GM19025 (cell line): ENCODE measurements around the gene ARSJ.

Experiments used
- ATAC-seq: cut with Tn5 transposase; IDR thresholded peaks from one replicate; pipeline ENCODE4 v1.9.1; 2021; ENCODE audit warnings: mild to moderate bottlenecking, low read depth, moderate library complexity; ENCODE audit not compliant: unreplicated experiment

Gene ARSJ

DNA sequence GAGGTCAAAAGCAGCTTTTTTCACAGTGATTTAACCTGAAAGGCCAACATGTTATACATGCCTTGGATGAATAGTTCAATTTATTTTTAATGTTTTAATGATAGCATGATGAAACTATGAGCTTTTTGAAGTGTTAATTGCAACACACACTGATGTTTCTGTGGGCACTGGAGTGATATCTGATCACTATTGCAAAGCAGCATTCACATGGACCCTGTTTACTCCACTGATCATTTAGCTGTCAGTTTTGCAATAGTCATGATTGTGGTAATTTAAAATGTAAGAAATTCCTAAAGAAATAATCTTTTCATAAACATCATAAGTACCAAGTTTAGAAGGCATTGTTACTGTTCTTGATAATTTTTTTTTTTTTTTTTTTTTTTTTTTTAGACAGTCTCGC, 74.1 kb downstream of the ARSJ start:
- ATAC-seq: no peak

DNA sequence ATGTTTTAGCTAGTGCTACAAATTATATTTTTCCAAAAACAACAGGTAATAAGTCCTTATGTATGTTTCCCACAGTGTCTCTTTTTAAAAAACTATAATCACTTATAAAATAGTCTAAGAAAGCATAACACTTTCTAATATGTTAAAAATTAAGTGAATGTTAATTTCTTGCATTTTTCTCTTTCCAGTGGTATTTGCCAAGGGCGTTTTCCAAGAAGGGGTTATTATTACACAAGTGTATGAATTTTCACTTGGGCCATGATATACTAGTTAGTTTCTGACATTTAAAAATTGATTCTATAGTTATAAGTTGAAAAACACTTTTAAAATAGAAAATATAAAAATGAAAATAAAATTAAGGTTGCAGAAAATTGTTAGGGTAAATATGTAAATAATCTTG, 74.6 kb downstream of the ARSJ start:
- ATAC-seq: no peak

DNA sequence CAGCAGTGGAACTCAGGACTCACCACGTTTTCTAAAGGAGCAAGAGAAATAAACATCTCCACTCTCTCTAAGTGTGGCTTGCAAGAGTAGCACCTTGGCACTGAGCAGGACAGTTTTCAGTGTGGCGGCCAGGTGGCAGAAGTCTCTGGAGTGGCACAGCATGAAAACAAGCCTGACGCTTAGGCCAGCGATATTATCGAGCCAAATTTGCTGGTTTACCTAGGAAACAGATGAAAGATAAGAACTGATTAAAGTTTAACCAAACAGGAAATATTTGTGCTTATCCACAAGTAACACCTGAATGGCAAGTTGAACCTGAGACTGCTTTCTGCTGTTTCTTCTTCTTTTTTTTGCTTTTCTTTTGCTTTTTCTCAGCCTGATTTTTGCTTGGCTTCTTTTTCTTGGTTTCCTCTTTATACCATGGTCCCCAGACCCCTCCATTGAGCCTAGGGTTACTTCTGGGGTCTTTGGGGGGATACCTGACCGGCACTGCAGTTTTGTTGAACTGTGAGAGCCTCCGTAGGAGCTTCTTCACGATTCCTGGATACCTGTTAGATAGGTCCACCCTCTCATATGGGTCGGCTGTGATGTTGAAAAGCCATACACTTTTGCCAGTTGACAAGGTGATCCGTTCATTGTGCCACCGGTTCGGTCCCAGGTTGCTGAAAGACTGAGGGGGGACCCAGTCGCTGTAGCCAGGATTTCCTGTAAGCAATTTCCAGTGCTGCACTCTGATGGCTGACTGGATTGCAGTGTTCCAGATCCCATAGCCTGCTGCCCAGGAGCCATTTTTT, 77.3 kb downstream of the ARSJ start:
- ATAC-seq: peak; percentile 29

DNA sequence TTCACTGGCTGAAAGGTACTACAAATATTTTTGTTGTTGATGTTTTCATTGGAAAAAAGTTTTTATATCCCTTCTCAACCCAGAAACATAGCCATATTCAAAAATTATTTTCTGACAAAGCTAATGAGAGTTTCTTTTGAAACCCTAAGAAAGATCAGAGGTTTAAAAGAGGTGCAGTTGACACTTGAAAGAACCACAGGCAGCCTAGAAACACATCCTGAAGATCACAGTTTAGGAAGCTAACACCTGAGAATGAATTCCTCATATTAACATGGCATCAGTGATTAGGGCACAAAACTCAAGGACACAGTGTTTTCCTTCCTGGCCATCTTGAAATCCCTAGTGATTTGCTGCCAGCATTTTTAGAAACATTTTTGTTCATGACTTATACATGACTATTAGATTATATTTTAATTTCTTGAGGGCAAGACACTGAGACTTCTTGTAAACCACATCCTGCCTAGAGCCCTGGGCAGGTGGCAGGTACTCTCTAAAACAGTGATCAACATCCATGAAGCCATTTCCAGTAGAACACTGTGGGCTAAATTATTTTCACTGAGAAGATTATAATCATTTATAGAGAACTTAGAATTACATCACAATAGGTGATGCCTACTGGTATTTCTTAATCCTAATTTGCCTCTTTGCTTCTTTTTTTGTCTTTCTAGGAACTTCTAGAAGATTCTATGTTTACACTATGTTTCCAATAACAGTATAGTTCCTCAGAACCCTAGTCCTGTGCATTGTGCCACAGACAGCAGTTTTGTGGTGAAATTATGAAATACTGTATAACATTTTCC, 80.0 kb downstream of the ARSJ start:
- peak; percentile 91 for ATAC-seq

DNA sequence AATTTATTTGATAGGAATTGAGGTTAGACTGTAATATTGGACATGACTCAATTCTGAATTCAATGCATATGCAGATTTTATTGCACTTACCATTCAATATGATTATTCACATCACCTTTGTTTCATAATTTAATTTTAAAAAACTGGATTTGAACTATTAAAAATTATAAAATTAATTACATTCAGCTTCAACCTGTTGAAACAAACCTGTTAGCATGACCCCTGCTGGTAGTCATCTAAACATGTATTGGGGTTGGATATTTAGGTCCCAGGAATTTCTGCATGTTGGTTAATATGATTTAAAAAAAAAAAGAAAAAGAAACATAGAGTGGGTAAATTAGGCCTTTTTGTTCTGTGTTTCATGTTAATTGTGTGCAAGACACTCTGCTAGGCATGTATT, 85.9 kb downstream of the ARSJ start:
- no peak for ATAC-seq

DNA sequence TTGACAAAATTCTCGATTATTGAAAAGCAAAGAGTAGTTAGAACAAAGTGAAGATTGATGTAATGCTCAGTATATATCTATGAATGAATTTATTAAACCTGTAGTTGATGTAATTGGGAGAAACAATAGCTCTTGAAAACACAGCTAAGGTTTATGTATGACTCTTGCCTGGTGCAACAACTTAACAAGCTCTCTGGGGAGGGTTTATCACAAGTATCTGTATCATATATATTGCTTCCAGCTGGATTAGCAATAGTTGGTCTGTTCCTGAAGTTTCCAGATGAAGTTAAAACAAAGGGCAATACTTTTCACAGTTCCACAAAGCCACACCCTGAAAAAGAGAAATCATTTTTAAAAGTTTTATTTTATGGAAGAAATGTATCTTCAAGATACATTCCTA, 91.4 kb downstream of the ARSJ start:
- ATAC-seq: no peak

DNA sequence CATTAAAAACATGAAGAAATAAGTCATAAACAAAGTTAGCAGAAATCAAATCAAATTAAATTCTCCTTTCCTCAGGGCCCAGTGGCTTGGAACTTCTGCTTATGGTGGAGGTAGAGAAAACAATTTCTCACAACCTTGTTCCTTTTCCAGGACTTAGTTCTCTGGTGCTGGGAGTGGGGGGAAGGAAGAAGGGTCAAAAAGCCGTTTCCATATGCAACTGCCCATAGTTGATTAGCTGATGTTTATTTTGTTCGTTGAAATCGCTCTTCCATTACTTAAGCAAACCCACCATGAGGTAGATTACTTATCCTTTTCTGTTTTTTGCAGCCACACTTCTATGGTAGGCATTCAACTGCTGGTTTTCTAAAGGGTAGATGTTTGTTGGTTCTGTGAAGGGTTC, 94.2 kb downstream of the ARSJ start:
- no peak for ATAC-seq

DNA sequence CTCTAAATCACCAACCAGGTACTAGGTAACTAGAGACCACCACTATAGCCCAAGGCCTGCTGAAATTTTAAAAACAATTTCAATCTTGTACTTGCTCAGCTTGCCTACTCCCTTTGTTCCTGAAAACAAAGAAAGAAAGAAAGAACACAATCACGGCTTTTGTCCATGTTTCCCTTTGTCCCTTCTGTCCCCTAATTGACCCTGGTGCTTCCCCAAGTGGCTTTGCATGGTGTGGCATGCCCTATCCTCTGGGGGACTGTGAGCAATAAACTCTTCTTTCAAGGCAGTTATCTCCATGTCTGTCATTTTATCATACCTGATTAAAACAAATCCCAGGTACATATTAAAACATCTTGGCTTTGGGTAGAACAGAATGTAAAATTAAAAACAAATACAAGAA, 94.8 kb downstream of the ARSJ start:
- no peak for ATAC-seq

DNA sequence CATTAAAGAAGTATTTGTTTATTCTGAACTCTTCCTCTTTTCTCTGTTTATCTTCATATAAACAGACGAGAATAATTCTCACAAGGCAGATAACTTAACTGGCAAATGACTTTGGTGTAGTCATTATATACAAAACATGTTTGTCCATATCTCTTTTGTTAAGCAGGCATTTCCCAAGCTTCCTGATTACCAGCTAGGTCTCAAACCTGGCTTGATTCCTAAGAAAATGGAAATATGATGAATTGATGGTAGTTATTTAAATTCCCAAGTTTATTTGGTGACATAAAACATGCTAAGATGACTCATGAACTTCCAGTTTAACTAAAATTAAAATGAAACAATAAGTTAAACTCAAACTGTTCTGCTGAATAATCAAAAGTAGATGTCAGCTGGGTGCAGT, 96.8 kb downstream of the ARSJ start:
- ATAC-seq: no peak

DNA sequence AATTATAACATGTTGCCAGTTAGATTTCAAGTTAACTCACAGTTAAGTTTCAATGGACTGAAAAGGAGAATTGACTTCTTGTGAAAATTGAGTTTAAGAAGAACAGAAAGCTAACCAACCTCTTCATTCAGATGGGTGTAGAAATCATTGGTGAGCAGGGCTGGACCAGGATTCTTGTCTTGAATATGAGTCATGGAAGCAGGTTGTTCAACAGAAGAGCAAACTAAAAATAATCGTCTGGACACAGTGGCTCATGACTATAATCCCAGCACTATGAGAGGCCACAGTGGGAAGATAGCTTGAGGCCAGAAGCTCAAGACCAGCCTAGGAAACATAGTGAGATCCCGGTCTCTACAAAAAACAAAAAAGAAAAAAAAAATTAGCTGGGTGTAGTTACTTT, 98.2 kb downstream of the ARSJ start:
- no peak for ATAC-seq

DNA sequence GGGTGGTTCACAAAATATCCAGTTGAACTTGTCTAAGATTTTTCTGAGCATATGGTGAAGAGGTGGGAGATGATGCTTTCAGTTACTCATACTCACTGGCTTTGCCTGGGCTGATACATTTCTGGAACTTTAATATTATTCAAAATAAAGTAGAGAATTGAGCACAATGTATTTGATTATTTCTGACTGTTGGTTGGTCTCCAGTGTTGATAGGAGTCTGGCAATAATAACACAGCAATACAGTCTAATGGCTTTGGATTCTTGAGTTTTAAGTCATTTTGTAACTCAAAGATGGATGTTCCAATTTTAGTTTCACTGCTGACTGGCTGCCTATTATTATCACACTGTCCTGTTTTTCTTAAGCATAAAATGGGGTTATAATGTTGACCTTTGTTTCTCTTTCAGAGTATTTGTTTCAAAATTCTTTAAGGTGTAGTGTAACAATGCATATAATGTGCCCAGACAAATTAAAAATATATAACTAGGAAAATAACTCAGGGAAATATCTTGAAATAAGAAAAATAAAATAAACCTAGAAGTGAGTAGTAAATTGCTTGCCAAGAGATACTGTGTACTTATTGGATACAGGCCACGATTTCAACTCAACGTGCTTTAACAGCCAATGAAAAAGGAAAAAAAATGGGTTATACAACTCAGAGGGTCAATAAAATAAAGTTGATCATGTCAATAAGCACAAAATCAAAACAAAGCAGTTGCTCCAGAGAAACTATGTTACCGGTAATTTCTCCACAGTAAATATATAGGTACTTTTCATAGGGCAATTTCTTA, 99.0 kb downstream of the ARSJ start:
- ATAC-seq: no peak

DNA sequence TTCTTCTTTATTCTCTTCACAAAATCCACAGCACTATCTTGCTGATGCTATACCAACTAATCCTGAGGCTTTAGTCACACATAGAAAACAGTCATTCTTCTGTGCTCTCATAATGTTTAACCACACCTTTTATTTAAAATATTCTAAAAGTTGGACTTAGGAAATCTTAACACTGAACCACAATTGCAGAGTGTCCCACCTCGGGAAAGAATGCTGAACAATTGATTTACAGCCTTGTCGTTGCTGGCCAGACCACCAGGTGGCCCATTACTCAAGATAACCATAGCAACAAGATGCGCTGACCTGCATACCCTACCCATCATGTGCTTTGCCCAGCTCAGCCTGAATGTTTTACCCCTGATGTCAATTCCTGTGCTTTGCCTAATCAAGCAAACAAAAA, 100.8 kb downstream of the ARSJ start:
- no peak for ATAC-seq

DNA sequence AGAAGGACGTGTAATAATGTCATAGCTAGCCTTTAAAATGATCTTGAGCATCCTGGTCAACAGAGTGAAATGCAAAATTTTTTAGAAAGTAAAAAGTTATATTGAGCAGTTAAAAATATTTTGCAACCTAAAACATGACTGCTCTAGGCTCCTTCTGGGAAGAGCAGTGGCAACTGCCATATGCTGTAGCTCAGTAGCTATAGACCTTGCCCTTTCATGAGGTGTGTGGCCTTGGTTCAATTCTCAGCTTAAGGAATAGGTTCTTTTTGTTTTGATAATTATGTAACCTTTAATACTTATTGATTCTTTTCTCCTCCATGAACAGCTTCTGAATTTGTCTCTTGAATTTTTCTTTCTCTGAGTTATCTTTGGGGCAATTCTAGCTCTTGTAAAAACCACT, 105.0 kb downstream of the ARSJ start:
- ATAC-seq: no peak

DNA sequence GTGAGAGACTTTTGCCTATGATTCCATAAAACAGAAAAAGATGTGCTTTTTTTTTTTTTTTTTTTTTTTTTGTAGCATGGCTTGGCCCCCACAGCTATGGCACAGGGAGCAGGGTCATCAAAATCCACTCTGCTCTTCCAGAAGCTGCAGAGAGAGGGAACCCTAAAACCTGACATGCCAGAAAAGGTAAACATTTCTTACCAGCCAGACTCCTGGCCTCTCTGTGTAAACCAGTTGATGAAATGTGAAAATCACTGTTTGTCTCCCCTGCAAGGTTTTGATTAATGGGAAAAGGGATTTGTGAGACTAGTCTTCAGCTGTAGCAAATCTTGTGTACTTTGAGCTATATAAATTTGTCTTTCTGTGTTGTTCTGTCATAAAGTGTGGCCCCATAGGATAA, 105.9 kb downstream of the ARSJ start:
- ATAC-seq: no peak

DNA sequence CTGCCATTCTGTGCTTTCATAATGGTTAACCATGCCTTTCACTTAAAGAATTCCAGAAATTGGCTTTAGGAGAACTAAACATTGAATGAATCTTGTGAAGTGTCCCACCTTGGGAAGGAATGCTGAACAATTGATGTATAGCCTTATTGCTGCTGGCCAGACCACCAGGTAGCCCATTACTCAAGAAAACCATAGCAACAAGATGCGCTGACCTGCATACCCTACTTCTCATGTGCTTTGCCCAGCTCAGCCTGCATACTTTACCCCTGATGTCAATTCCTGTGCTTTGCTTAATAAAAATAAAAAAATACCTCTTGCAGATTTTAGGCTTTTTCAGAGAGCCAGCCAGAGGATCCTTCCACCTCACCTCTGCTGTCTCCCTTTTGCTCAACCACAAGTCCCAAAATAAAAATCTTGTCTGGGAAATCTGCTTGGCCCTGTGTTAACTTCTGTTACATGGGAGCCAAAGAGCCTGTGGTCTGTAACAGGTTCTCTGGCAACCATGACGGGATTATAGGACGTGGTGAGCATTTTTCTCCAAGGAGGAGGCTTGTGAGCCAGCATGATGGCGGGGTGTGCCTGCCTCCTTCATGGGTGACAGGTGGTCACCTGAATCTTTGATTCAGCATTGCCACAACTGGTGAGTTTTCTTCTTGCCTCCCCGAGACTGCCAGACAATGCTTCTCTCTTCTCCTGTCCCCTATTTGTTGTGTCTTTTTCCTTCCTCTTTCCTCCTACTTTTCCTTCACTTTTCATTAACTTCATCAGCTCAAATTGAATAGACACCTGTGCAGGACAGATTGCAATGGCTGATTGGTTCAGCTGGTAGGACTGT, 106.8 kb downstream of the ARSJ start:
- no peak for ATAC-seq

DNA sequence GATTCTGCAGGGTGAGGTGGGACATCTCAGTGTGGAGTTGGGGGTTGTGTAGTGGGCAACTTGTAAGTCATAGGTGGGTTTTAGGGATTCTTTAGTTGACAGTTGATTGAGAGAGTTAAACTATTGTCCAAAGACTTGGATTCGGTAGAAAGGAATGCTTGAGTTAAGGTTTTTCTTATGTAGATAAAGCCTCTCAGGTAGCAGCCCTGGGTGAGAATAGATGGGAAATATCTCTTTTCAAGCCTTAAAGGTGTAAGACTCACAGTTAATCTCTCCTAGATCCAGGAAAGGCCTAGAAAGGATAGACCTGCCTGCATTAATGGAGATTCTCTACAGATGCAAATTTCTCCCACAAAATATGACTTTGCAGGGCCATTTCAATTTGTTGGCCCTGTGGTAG, 108.4 kb downstream of the ARSJ start:
- no peak for ATAC-seq

DNA sequence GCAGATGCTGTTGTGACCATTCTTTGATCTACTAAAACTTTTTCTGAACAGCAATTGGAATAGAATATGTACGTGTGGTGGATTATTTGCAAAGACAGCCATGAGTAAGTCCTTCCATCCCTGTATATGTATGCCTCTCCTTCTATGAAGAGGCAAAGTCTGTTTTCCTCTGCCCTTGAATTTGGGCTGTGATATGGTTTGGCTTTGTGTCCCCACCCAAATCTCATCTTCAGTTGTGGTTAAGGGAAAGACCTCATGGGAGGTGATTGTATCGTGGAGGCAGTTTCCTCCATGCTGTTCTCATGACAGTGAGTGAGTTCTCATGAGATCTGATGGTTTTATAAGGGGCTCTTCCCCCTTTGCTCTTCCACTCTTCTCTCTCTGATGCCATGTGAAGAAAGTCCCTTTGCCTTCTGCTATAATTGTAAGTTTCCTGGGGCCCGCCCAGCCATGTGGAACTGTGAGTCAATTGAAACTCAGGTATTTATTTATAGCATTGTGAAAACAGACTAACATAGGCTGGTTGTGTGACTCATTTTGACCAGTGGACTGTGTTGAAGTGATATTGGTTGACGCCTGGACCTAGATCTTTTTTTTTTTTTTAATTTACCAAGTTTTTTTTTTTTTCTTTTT, 109.6 kb downstream of the ARSJ start:
- peak; percentile 87 for ATAC-seq

DNA sequence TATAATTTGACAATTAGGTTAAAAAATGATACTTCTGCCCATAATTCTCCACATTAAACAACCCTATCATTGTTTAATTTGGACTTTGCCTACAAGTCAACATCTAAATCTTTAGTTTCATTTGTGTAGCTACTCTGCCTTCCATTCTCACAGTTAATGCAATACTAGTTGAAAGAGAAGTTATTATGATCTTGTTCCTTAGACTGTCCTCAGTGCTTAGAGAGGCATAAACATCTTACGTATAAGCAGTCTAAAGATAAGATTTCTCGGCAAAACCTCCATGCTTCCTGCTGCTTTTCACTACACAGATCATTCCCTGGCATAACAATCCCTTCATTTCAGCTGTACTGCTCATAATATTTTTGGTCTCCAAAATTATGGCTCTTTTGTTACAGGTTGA, 112.8 kb downstream of the ARSJ start:
- ATAC-seq: no peak

DNA sequence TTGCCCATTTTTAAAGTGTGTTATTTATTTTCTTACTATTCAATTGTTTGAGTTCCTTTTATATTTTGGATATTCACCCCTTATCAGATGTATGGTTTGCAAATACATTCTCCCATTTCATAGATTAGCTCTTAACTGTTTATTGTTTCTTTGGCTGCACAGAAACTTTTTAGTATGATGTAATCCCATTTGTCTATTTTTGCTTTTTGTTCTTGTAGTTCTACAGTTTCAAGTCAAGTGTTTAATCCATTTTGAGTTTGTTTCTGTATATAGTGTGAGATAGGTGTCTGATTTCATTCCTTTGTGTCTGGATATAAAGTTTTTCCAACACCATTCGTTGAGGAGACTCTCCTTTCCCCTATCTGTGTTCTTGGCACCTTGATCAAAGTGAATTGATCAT, 120.5 kb downstream of the ARSJ start:
- ATAC-seq: no peak

DNA sequence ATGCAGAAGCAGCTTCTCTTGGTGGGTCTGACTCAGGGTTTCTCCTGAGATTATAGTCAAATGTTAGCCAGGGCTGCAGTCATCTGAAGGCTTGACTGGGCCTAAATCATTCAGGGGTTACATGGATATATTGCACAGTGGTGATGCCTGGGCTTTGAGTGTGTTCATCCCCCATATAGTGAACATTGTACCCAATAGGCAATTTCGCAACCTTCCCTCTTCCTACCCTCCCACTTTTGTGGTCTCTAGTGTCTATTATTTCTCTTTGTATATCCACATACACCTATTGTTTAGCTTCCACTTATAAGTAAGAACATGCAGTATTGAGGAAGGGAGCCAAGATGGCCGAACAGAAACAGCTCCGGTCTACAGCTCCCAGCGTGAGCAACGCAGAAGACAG, 127.6 kb downstream of the ARSJ start:
- no peak for ATAC-seq
